K562 (cell line): ENCODE results near the gene EPB42. TPM values are rescaled to one million over a fixed set of nuclear protein-coding genes. Genes with fewer than 3 reads are reported as not detected.

Source experiments
- CHD1 ChIP-seq: fragments of 200-600 bp; sonication (generic); IDR thresholded peaks from one replicate; pipeline ENCODE4 v1.6.1; 2012; ENCODE audit warnings: mild to moderate bottlenecking, moderate library complexity, low read length, inconsistent platforms
- CTCF ChIP-seq, 3 experiments: IDR thresholded peaks in 2 of 3; conservative IDR thresholded peaks in 1 of 3; 2 replicates each; pipeline ENCODE4 v1.5.1; 2011 to 2012; ENCODE audit warnings: low read length in 3 of 3, mild to moderate bottlenecking in 3 of 3, control low read depth in 2 of 3, improper control_type of control experiment in 1 of 3, inconsistent platforms in 1 of 3, low read depth in 1 of 3, mixed read lengths in 1 of 3, moderate library complexity in 1 of 3; ENCODE audit not compliant: insufficient read depth in 2 of 3
- DNMT1 ChIP-seq: fragments of 450-650 bp; IDR thresholded peaks from 2 replicates; pipeline ENCODE4 v1.6.1; 2016; ENCODE audit warnings: antibody characterized with exemption, mild to moderate bottlenecking
- E2F1 ChIP-seq: sonication (generic); formaldehyde crosslinking; IDR thresholded peaks from 2 replicates; pipeline ENCODE4 v1.8.1; 2023; ENCODE audit warnings: mild to moderate bottlenecking, missing genetic modification reagents, moderate library complexity
- FOXK2 ChIP-seq, 2 experiments: fragments of 450-650 bp; IDR thresholded peaks in 1 of 2; conservative IDR thresholded peaks in 1 of 2; 2 replicates each; pipeline ENCODE4 v1.6.1; 2016; ENCODE audit warnings: low read depth in 2 of 2, mild to moderate bottlenecking in 1 of 2
- HINFP ChIP-seq: fragments of 450-650 bp; conservative IDR thresholded peaks from 2 replicates; pipeline ENCODE4 v1.6.1; 2016; ENCODE audit warnings: missing genetic modification characterization, low read depth, mild to moderate bottlenecking, control low read depth, missing compliant biosample characterization
- HOMEZ ChIP-seq: fragments of 250-450 bp; sonication (Bioruptor Pico); IDR thresholded peaks from 2 replicates; pipeline ENCODE4 v1.4.0; 2020; ENCODE audit warnings: mild to moderate bottlenecking, moderate library complexity
- NFATC3 ChIP-seq: fragments of 450-650 bp; IDR thresholded peaks from 2 replicates; pipeline ENCODE4 v1.6.1; 2017; ENCODE audit warnings: mild to moderate bottlenecking
- PML ChIP-seq: IDR thresholded peaks from 2 replicates; pipeline ENCODE4 v1.6.1; 2012; ENCODE audit warnings: low read length, inconsistent platforms
- RBM14 ChIP-seq: fragments of 200-400 bp; formaldehyde crosslinking; IDR thresholded peaks from 2 replicates; pipeline ENCODE4 v1.6.1; 2018; ENCODE audit warnings: low read depth, mild to moderate bottlenecking, low read length, moderate library complexity, borderline replicate concordance; ENCODE audit not compliant: insufficient read depth
- RBM34 ChIP-seq: fragments of 200-400 bp; formaldehyde crosslinking; IDR thresholded peaks from 2 replicates; pipeline ENCODE4 v1.6.1; 2018; ENCODE audit warnings: low read length, borderline replicate concordance; ENCODE audit not compliant: insufficient read depth
- SMARCC2 ChIP-seq: fragments of 450-650 bp; IDR thresholded peaks from 2 replicates; pipeline ENCODE4 v1.6.1; 2017; ENCODE audit warnings: antibody characterized with exemption, moderate library complexity, mild to moderate bottlenecking, low read depth
- SMARCE1 ChIP-seq: fragments of 450-650 bp; IDR thresholded peaks from 2 replicates; pipeline ENCODE4 v1.7.1; 2016; ENCODE audit warnings: mild to moderate bottlenecking
- SOX6 ChIP-seq: fragments of 450-650 bp; IDR thresholded peaks from 2 replicates; pipeline ENCODE4 v1.6.1; 2014; ENCODE audit warnings: mild to moderate bottlenecking
- THAP7 ChIP-seq: fragments of 250-450 bp; sonication (Bioruptor Pico); IDR thresholded peaks from 2 replicates; pipeline ENCODE4 v1.5.0; 2021
- ZBTB17 ChIP-seq: fragments of 450-650 bp; formaldehyde crosslinking; IDR thresholded peaks from 2 replicates; pipeline ENCODE4 v1.4.0; 2020; ENCODE audit warnings: mild to moderate bottlenecking
- ZMIZ1 ChIP-seq, 2 experiments: fragments of 150-350 bp in 1 of 2; IDR thresholded peaks; 2 replicates each; pipeline ENCODE4 v1.6.1; 2012 to 2016; ENCODE audit warnings: low read depth in 2 of 2, low read length in 2 of 2, mild to moderate bottlenecking in 1 of 2, moderate library complexity in 1 of 2
- ZNF436 ChIP-seq: fragments of 250-450, 450-650 bp; sonication (Bioruptor Pico); formaldehyde crosslinking; IDR thresholded peaks from 2 replicates; pipeline ENCODE4 v1.7.0; 2020; ENCODE audit warnings: mild to moderate bottlenecking
- polyA plus RNA-seq, 8 experiments: library from polyadenylated mRNA; depleted of rRNA in 4 of 8; stranded (reverse) in 5 of 8; unstranded in 3 of 8; fragments of >200 nt; fragmentation: Nextera tagmentation in 2 of 8; fragmentation: Illumina TruSeq in 1 of 8; extraction: Ambion mirVana in 2 of 8; extraction: Trizol in 1 of 8; gene quantifications; 2 replicates each; pipeline versions ENCODE4 v1.2.1 to v1.2.3, GENCODE V29; 2011 to 2014; ENCODE audit warnings: inconsistent platforms in 1 of 8, missing spikeins in 1 of 8
- total RNA-seq, 7 experiments: library from RNA; depleted of rRNA in 6 of 7; stranded (reverse); fragments of >200 nt in 6 of 7; fragmentation: Illumina TruSeq in 2 of 7; extraction: Trizol in 2 of 7; gene quantifications; 2 replicates each; pipeline versions ENCODE4 v1.2.1 to v1.2.3, GENCODE V29; 2011 to 2021; ENCODE audit warnings: low replicate concordance in 1 of 7

Gene EPB42
- total and polyA plus RNA-seq, 9 of the 15 experiments (the other 6 are each of a cell fraction or from before 2014, with no cell fraction given), result 0.38 to 2.3 (median 1.4) TPM

GRCh38 chr15:43220991-43221403, at the start of gene EPB42 (continued):
- TF ChIP-seq SMARCE1, result peak; percentile 83
- TF ChIP-seq FOXK2 (conservative IDR thresholded peaks at IDR 0.05 in 1 of 2, IDR thresholded peaks at IDR 0.05 in 1 of 2; ENCODE audit: low read depth in 2 of 2), result no peak
- no peak for TF ChIP-seq E2F1 (CRISPR knock-in tag)
- TF ChIP-seq ZMIZ1 (IDR thresholded peaks at IDR 0.05; ENCODE audit: low read depth in 2 of 2, low read length in 2 of 2), result peak in 1 of 2 experiments; percentile 68; a peak in 1 of 4 replicates
- peak; percentile 75; the same call in 1 of the 2 replicates for TF ChIP-seq SMARCC2
- no peak for TF ChIP-seq HOMEZ
- TF ChIP-seq HINFP, result no peak
- no peak for TF ChIP-seq CHD1
- TF ChIP-seq ZNF436 (CRISPR knock-in tag), result no peak
- no peak for TF ChIP-seq THAP7
- TF ChIP-seq DNMT1, result no peak
- no peak for TF ChIP-seq RBM14
- TF ChIP-seq CTCF (IDR thresholded peaks at IDR 0.05 in 2 of 3, conservative IDR thresholded peaks at IDR 0.05 in 1 of 3; ENCODE audit: insufficient read depth in 2 of 3, low read depth in 1 of 3, low read length in 3 of 3), result no peak
- no peak for TF ChIP-seq ZBTB17 (CRISPR knock-in tag)
- peak; percentile 95 for TF ChIP-seq PML
- no peak for TF ChIP-seq NFATC3
- no peak for TF ChIP-seq RBM34
- peak; percentile 79 for TF ChIP-seq SOX6
